ENCODE data around the gene PRKAR2B.

DNA sequence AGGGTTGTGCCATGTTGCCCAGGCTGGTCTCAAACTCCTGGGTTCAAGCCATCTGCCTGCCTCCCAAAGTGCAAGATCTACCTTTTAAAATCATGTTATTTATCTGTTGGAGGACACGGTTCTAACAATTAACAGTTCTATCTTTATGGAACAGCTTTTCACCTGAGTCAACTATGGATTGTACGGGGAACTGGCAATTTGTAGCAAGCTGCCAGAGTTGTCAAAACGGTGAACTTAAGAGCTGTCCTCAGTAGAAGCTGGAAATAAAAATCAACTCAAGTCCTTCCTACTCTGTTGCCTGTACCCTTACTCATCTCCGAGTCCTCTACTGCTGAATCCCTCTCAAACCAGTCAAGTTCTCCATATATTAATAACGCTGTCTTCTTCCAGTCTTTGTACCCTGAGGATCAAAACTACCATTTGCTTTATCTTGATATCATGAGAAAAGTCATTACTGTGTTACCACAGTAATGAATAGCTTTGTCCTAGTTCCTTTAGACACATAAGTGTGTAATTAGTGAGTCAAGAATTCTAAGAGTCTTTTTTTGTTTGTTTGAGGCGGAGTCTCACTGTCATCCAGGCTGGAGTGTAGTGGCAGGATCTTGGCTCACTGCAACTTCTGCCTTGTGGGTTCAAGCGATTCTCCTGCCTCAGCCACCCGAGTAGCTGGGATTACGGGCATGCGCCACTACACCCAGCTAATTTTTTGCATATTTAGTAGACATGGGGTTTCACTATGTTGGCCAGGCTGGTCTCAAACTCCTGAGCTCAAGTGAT, 152.5 kb downstream of the PRKAR2B start:
- TF ChIP-seq, protein P1, sequence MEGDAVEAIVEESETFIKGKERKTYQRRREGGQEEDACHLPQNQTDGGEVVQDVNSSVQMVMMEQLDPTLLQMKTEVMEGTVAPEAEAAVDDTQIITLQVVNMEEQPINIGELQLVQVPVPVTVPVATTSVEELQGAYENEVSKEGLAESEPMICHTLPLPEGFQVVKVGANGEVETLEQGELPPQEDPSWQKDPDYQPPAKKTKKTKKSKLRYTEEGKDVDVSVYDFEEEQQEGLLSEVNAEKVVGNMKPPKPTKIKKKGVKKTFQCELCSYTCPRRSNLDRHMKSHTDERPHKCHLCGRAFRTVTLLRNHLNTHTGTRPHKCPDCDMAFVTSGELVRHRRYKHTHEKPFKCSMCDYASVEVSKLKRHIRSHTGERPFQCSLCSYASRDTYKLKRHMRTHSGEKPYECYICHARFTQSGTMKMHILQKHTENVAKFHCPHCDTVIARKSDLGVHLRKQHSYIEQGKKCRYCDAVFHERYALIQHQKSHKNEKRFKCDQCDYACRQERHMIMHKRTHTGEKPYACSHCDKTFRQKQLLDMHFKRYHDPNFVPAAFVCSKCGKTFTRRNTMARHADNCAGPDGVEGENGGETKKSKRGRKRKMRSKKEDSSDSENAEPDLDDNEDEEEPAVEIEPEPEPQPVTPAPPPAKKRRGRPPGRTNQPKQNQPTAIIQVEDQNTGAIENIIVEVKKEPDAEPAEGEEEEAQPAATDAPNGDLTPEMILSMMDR (IDR thresholded peaks at IDR 0.05; ENCODE audit: low read depth, low read length), result no peak
- TF ChIP-seq, protein P2, sequence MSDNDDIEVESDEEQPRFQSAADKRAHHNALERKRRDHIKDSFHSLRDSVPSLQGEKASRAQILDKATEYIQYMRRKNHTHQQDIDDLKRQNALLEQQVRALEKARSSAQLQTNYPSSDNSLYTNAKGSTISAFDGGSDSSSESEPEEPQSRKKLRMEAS (IDR thresholded peaks at IDR 0.05; ENCODE audit: low read depth, low read length), result no peak
- no peak for TF ChIP-seq POLR2A (IDR thresholded peaks at IDR 0.05; ENCODE audit: extremely low read depth, insufficient read length)

Measured in NB4 (cell line).